MM.1S (cell line): ENCODE measurements around the gene DMGDH.

ENCODE experiments used
- CTCF ChIP-seq: fragments of 300-600 bp; sonication (generic); IDR thresholded peaks from 2 replicates; pipeline ENCODE4 v1.5.1; 2016; ENCODE audit warnings: antibody characterized with exemption, low read length, mixed read lengths
- EZH2 ChIP-seq: fragments of 300-600 bp; sonication (generic); optimal IDR thresholded peaks from 2 replicates; pipeline ENCODE3; 2017; ENCODE audit warnings: low read depth, mild to moderate bottlenecking, antibody characterized with exemption, low read length, mixed read lengths

GRCh38 chr5:79020861-79021561 lies 48.5 kb downstream of the DMGDH start:
- peak; percentile 91 for TF ChIP-seq CTCF
- no peak for TF ChIP-seq EZH2
